Measurements from ENCODE around the gene XIST. TPM values are rescaled to one million over a fixed set of nuclear protein-coding genes. Genes with fewer than 3 reads are reported as not detected.
"Not testable (repeated sequence)": the region's sequence is repeated elsewhere in the genome, so short reads cannot be mapped to it uniquely, and the experiment has no call there.

XIST gene
- total and polyA plus RNA-seq, 9 of the 15 experiments (the other 6 are each of a cell fraction or from before 2014, with no cell fraction given) = 22.4 to 160 (median 55.5) TPM

GRCh38 chrX:73882260-73882659 lies 29.7 kb upstream of the XIST start:
- intact Hi-C loops (cut with micrococcal nuclease); H4K20me1 ChIP-seq (replicated peaks; ENCODE audit: control insufficient read depth, insufficient read depth, low read length); H3K4me1 ChIP-seq (replicated peaks in 1 of 2; ENCODE audit: control insufficient read depth in 2 of 2, insufficient read depth in 2 of 2, low read length in 2 of 2); H3K4me3 ChIP-seq; H3K9me3 ChIP-seq (replicated peaks; ENCODE audit: control insufficient read depth, insufficient read depth, low read depth, low read length); H3K9ac ChIP-seq (ENCODE audit: insufficient read depth in 1 of 2, low read depth in 2 of 2, low read length in 2 of 2); H3K36me3 ChIP-seq (ENCODE audit: control insufficient read depth, insufficient read depth, low read length); POLR2A ChIA-PET; FAIRE-seq; H3K9me1 ChIP-seq (ENCODE audit: control insufficient read depth, insufficient read depth, low read length); H2AFZ ChIP-seq (ENCODE audit: low read depth, low read length); DNase-seq (ENCODE audit: extremely low read depth in 1 of 4, low spot score in 3 of 4); CTCF ChIA-PET (ENCODE audit: low intra/inter-chr PET ratio); H3K27me3 ChIP-seq (ENCODE audit: control insufficient read depth in 2 of 2, insufficient read depth in 2 of 2, low read length in 2 of 2); H3K4me2 ChIP-seq (ENCODE audit: insufficient read depth, low read length); ATAC-seq; BruUV-seq (replicated peaks); H3K27ac ChIP-seq (ENCODE audit: extremely low read depth, low read depth, low read length); in situ Hi-C loops (cut with MboI); H3K79me2 ChIP-seq (ENCODE audit: control insufficient read depth, insufficient read depth, low read length): not testable (repeated sequence)
- WGBS (ENCODE audit: insufficient coverage, low coverage, missing lambda C conversion rate) = 43% methylated on average over 4 of the region's 24 CpGs

GRCh38 chrX:73877687-73878086 lies 25.2 kb upstream of the XIST start:
- H3K27me3 ChIP-seq (ENCODE audit: control insufficient read depth in 2 of 2, insufficient read depth in 2 of 2, low read length in 2 of 2) = no peaks in the 10 kb centered on the region
- no peak for DNase-seq (ENCODE audit: extremely low read depth in 1 of 4, low spot score in 3 of 4)
- intact Hi-C loops (cut with micrococcal nuclease) (no loop called here), in situ Hi-C loops (cut with MboI) (loop anchor here (10.0 kb wide), 1 partner anchor 667 kb away; no protein-coding TSS in a partner anchor)
- BruUV-seq (replicated peaks) = no TSS peak
- no peaks in the 10 kb centered on the region; the same call in 1 of the 2 replicates for H3K9me3 ChIP-seq (replicated peaks; ENCODE audit: control insufficient read depth, insufficient read depth, low read depth, low read length)
- no peak for TF ChIP-seq ZNF121 (CRISPR knock-in tag; conservative IDR thresholded peaks at IDR 0.05)
- no peak for TF ChIP-seq SIN3A (IDR thresholded peaks at IDR 0.05; ENCODE audit: borderline replicate concordance in 2 of 2, control insufficient read depth in 1 of 2, low read depth in 2 of 2, low read length in 2 of 2)
- no peak for TF ChIP-seq SNRNP70 (optimal IDR thresholded peaks at IDR 0.05; ENCODE audit: low read depth, low read length)
- no peak for TF ChIP-seq ZNF561 (CRISPR knock-in tag; conservative IDR thresholded peaks at IDR 0.05)
- no peak for TF ChIP-seq ATF1 (CRISPR knock-in tag; IDR thresholded peaks at IDR 0.05)
- no peak for TF ChIP-seq ATF1 (tag; IDR thresholded peaks at IDR 0.05)
- TF ChIP-seq SRSF3 (IDR thresholded peaks at IDR 0.05; ENCODE audit: insufficient read depth, low read length) = no peak
- no peak for TF ChIP-seq HSF4 (CRISPR knock-in tag; IDR thresholded peaks at IDR 0.05; ENCODE audit: borderline replicate concordance)
- TF ChIP-seq ETS2 (tag; IDR thresholded peaks at IDR 0.05; ENCODE audit: borderline replicate concordance, poor library complexity, severe bottlenecking) = no peak
- TF ChIP-seq, protein P1, sequence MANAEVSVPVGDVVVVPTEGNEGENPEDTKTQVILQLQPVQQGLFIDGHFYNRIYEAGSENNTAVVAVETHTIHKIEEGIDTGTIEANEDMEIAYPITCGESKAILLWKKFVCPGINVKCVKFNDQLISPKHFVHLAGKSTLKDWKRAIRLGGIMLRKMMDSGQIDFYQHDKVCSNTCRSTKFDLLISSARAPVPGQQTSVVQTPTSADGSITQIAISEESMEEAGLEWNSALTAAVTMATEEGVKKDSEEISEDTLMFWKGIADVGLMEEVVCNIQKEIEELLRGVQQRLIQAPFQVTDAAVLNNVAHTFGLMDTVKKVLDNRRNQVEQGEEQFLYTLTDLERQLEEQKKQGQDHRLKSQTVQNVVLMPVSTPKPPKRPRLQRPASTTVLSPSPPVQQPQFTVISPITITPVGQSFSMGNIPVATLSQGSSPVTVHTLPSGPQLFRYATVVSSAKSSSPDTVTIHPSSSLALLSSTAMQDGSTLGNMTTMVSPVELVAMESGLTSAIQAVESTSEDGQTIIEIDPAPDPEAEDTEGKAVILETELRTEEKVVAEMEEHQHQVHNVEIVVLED (CRISPR knock-in tag; IDR thresholded peaks at IDR 0.05) = no peak
- TF ChIP-seq SREBF1 (IDR thresholded peaks at IDR 0.05; ENCODE audit: borderline replicate concordance, low read depth, low read length) = no peak
- no peak for ATAC-seq
- H3K4me2 ChIP-seq (ENCODE audit: insufficient read depth, low read length) = no peak overlapping the region
- ChIA-PET POLR2A (no interaction called here), CTCF (ENCODE audit: low intra/inter-chr PET ratio) (no interaction called here)
- no peaks in the 10 kb centered on the region for H3K9me1 ChIP-seq (ENCODE audit: control insufficient read depth, insufficient read depth, low read length)
- H3K79me2 ChIP-seq (ENCODE audit: control insufficient read depth, insufficient read depth, low read length) = no peaks in the 10 kb centered on the region
- H3K4me3 ChIP-seq = no peak overlapping the region
- H3K27ac ChIP-seq (ENCODE audit: extremely low read depth, low read depth, low read length) = no peak overlapping the region
- H2AFZ ChIP-seq (ENCODE audit: low read depth, low read length) = no peak overlapping the region
- H4K20me1 ChIP-seq (replicated peaks; ENCODE audit: control insufficient read depth, insufficient read depth, low read length) = no peaks in the 10 kb centered on the region
- no peaks in the 10 kb centered on the region for H3K4me1 ChIP-seq (replicated peaks in 1 of 2; ENCODE audit: control insufficient read depth in 2 of 2, insufficient read depth in 2 of 2, low read length in 2 of 2)
- no peak overlapping the region for H3K9ac ChIP-seq (ENCODE audit: insufficient read depth in 1 of 2, low read depth in 2 of 2, low read length in 2 of 2)
- no peak for FAIRE-seq
- no peaks in the 10 kb centered on the region for H3K36me3 ChIP-seq (ENCODE audit: control insufficient read depth, insufficient read depth, low read length)

Data from K562 (cell line).